HepG2 (cell line): Measurements from ENCODE around the gene TNK1. TPM values are rescaled to one million over a fixed set of nuclear protein-coding genes. Genes with fewer than 3 reads are reported as not detected.

Experiments
- BHLHE40 ChIP-seq: IDR thresholded peaks from 2 replicates; pipeline ENCODE4 v1.6.1; 2011; ENCODE audit warnings: low read length, improper control_type of control experiment
- CEBPB ChIP-seq: IDR thresholded peaks from 2 replicates; pipeline ENCODE4 v1.6.1; 2011; ENCODE audit warnings: low read depth, low read length, improper control_type of control experiment, borderline replicate concordance
- GFI1 ChIP-seq: sonication (generic); formaldehyde crosslinking; IDR thresholded peaks from 2 replicates; pipeline ENCODE4 v1.5.0; 2020; ENCODE audit warnings: missing genetic modification reagents, mild to moderate bottlenecking, borderline replicate concordance
- GTF2F1 ChIP-seq: fragments of 150-350 bp; IDR thresholded peaks from 2 replicates; pipeline ENCODE4 v1.6.1; 2014; ENCODE audit warnings: low read length
- HOXD1 ChIP-seq: sonication (generic); formaldehyde crosslinking; IDR thresholded peaks from 2 replicates; pipeline ENCODE4 v1.5.0; 2020; ENCODE audit warnings: missing genetic modification reagents
- LCORL ChIP-seq, 2 experiments: fragments of 450-650 bp in 1 of 2; sonication (generic) in 1 of 2; formaldehyde crosslinking in 1 of 2; IDR thresholded peaks; 2 replicates each; pipeline versions ENCODE4 v1.5.0 to v1.6.1; 2017 to 2020; ENCODE audit warnings: antibody characterized with exemption in 1 of 2, missing genetic modification reagents in 1 of 2
- MED8 ChIP-seq: sonication (generic); formaldehyde crosslinking; IDR thresholded peaks from 2 replicates; pipeline ENCODE4 v1.8.1; 2023; ENCODE audit warnings: mild to moderate bottlenecking, missing genetic modification reagents; ENCODE audit not compliant: insufficient replicate concordance
- NFIC ChIP-seq: IDR thresholded peaks from 2 replicates; pipeline ENCODE4 v1.6.1; 2012; ENCODE audit warnings: mild to moderate bottlenecking, low read length, inconsistent platforms
- REPIN1 ChIP-seq: sonication (generic); formaldehyde crosslinking; IDR thresholded peaks from 2 replicates; pipeline ENCODE4 v1.8.0; 2022; ENCODE audit warnings: missing genetic modification reagents, low read depth, mild to moderate bottlenecking, borderline replicate concordance
- ZNF24 ChIP-seq: fragments of 450-650 bp; IDR thresholded peaks from 2 replicates; pipeline ENCODE4 v1.6.1; 2017; ENCODE audit warnings: antibody characterized with exemption, mild to moderate bottlenecking
- ZNF496 ChIP-seq: sonication (generic); formaldehyde crosslinking; IDR thresholded peaks from 2 replicates; pipeline ENCODE4 v1.8.1; 2023; ENCODE audit warnings: mild to moderate bottlenecking, moderate library complexity, missing genetic modification reagents; ENCODE audit not compliant: insufficient replicate concordance
- ZNF556 ChIP-seq: sonication (generic); formaldehyde crosslinking; IDR thresholded peaks from 2 replicates; pipeline ENCODE4 v1.4.0; 2020; ENCODE audit warnings: mild to moderate bottlenecking, missing genetic modification reagents, borderline replicate concordance
- ZNF720 ChIP-seq: sonication (generic); formaldehyde crosslinking; IDR thresholded peaks from 2 replicates; pipeline ENCODE4 v1.4.0; 2020; ENCODE audit warnings: missing genetic modification reagents
- polyA plus RNA-seq, 8 experiments: library from polyadenylated mRNA; depleted of rRNA in 3 of 8; stranded (reverse) in 7 of 8; unstranded in 1 of 8; fragments of >200 nt; fragmentation: Illumina TruSeq in 4 of 8; extraction: Trizol in 4 of 8; gene quantifications; 2 replicates each; pipeline versions ENCODE4 v1.2.1 to v1.2.3, GENCODE V29; 2011 to 2016; ENCODE audit warnings: low read depth in 4 of 8, missing spikeins in 1 of 8, mixed read lengths in 1 of 8; ENCODE audit not compliant: insufficient read depth in 1 of 8
- total RNA-seq, 5 experiments: library from RNA; depleted of rRNA; stranded (reverse); fragments of >200 nt; fragmentation: Illumina TruSeq; extraction: Trizol; gene quantifications; 2 replicates each; pipeline ENCODE4 v1.2.3, GENCODE V29; 2016; ENCODE audit warnings: low read depth in 1 of 5
- TF ChIP-seq, protein P1 (sequence below), 2 experiments: sonication (generic) in 1 of 2; formaldehyde crosslinking in 1 of 2; IDR thresholded peaks; 2 replicates each; pipeline versions ENCODE4 v1.6.1 to v1.9.0; 2014 to 2022; ENCODE audit warnings: antibody characterized with exemption in 1 of 2, borderline replicate concordance in 1 of 2, inconsistent platforms in 1 of 2, low read depth in 1 of 2, missing genetic modification reagents in 1 of 2
- TF ChIP-seq, protein P2 (sequence below): sonication (generic); formaldehyde crosslinking; IDR thresholded peaks from 2 replicates; pipeline ENCODE4 v1.5.1; 2020; ENCODE audit warnings: mild to moderate bottlenecking, moderate library complexity, missing genetic modification reagents
- TF ChIP-seq, protein P3 (sequence below): IDR thresholded peaks from 2 replicates; pipeline ENCODE4 v1.6.1; 2016; ENCODE audit warnings: missing biosample characterization, missing genetic modification reagents, low read depth

TNK1 gene
- total and polyA plus RNA-seq, 2 of the 13 experiments (the other 11 are each of a cell fraction or from before 2014, with no cell fraction given), result 2.0 to 3.5 TPM

DNA sequence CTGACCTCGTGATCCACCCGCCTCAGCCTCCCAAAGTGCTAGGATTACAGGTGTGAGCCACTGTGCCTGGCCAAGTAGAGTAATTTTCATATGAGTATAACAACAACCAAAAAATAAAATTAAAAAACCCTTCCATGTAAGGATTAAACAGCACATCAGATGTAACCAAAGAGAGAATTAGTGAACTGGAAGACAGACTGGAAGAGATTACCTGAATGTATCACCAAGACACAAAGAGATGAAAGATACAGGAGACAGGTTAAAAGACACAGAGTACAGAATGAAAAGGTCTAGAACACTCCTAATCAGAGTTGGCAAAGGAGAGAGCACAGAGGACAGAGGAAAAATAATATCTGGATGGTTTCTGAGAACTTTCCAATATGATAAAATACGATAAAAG is 1.8 kb upstream of the TNK1 start (continued):
- TF ChIP-seq, protein P1, sequence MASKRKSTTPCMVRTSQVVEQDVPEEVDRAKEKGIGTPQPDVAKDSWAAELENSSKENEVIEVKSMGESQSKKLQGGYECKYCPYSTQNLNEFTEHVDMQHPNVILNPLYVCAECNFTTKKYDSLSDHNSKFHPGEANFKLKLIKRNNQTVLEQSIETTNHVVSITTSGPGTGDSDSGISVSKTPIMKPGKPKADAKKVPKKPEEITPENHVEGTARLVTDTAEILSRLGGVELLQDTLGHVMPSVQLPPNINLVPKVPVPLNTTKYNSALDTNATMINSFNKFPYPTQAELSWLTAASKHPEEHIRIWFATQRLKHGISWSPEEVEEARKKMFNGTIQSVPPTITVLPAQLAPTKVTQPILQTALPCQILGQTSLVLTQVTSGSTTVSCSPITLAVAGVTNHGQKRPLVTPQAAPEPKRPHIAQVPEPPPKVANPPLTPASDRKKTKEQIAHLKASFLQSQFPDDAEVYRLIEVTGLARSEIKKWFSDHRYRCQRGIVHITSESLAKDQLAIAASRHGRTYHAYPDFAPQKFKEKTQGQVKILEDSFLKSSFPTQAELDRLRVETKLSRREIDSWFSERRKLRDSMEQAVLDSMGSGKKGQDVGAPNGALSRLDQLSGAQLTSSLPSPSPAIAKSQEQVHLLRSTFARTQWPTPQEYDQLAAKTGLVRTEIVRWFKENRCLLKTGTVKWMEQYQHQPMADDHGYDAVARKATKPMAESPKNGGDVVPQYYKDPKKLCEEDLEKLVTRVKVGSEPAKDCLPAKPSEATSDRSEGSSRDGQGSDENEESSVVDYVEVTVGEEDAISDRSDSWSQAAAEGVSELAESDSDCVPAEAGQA (IDR thresholded peaks at IDR 0.05; ENCODE audit: low read depth), result no peak
- TF ChIP-seq, protein P1 (CRISPR knock-in tag; IDR thresholded peaks at IDR 0.05; ENCODE audit: borderline replicate concordance), result no peak
- TF ChIP-seq REPIN1 (CRISPR knock-in tag) (no peak), ZNF24 (no peak), ZNF556 (CRISPR knock-in tag) (no peak), MED8 (no peak), GFI1 (CRISPR knock-in tag) (no peak), HOXD1 (CRISPR knock-in tag) (no peak), LCORL (IDR thresholded peaks at IDR 0.05) (no peak), LCORL (CRISPR knock-in tag; IDR thresholded peaks at IDR 0.05) (no peak), NFIC (no peak), BHLHE40 (no peak), ZNF496 (CRISPR knock-in tag) (no peak), CEBPB (no peak), GTF2F1 (no peak), ZNF720 (CRISPR knock-in tag) (no peak)
- TF ChIP-seq, protein P2, sequence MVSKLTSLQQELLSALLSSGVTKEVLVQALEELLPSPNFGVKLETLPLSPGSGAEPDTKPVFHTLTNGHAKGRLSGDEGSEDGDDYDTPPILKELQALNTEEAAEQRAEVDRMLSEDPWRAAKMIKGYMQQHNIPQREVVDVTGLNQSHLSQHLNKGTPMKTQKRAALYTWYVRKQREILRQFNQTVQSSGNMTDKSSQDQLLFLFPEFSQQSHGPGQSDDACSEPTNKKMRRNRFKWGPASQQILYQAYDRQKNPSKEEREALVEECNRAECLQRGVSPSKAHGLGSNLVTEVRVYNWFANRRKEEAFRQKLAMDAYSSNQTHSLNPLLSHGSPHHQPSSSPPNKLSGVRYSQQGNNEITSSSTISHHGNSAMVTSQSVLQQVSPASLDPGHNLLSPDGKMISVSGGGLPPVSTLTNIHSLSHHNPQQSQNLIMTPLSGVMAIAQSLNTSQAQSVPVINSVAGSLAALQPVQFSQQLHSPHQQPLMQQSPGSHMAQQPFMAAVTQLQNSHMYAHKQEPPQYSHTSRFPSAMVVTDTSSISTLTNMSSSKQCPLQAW (CRISPR knock-in tag), result no peak
- TF ChIP-seq, protein P3, sequence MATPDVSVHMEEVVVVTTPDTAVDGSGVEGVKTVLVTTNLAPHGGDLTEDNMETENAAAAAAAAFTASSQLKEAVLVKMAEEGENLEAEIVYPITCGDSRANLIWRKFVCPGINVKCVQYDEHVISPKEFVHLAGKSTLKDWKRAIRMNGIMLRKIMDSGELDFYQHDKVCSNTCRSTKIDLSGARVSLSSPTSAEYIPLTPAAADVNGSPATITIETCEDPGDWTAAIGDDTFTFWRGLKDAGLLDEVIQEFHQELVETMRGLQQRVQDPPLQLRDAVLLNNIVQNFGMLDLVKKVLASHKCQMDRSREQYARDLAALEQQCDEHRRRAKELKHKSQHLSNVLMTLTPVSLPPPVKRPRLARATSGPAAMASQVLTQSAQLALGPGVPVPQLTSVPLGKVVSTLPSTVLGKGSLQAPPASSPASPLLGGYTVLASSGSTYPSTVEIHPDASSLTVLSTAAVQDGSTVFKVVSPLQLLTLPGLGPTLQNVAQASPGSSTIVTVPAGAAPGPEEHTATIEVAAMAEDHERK (CRISPR knock-in tag), result no peak
